Astrocyte of the cerebellum (primary cell): ENCODE data around the gene EVC.

Source experiments
- DNase-seq: peaks from one replicate; pipeline ENCODE4 v3.0.0-alpha.2; 2011; ENCODE audit warnings: low read depth
- H3K4me3 ChIP-seq: 2 replicates; pipeline ENCODE4 v1.5.1; 2011; ENCODE audit warnings: mild to moderate bottlenecking, low read depth, low read length, moderate library complexity
- CTCF ChIP-seq: IDR thresholded peaks from 2 replicates; pipeline ENCODE4 v1.5.1; 2012; ENCODE audit warnings: low read length, low read depth, moderate library complexity, mild to moderate bottlenecking; ENCODE audit errors: missing control alignments
- in situ Hi-C: cut with HindIII; loops from 2 replicates; pipeline ENCODE4 v1.10.0; 2017; ENCODE audit warnings: low sequenced_read_pairs

The EVC gene

GRCh38 chr4:5755679-5756078, 44.7 kb downstream of the EVC start:
- no peak for DNase-seq

DNA sequence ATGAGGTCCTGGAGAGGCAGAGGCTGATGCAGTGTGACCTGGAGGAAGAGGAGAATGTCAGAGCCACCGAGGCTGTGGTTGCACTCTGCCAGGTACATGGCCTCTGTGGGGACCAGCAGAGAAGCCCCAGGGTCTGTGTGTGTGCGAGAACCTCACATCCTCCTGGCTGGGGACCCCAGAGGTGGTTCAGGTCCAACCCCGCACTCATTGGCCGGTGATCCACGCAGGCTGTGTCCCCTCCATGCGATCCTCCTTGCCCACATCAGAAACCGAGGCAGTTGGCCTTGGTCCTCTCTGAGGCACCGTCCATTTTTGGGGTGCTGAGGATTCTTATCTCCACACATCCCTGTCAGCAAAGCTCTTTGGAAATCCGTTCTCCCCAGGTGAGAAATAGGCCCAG, 45.3 kb downstream of the EVC start:
- in situ Hi-C loops, result no loop called here
- no peak for DNase-seq
- H3K4me3 ChIP-seq, result no peak overlapping the region
- TF ChIP-seq CTCF, result no peak

More at GRCh38 chr4:5755679-5756078, 44.7 kb downstream of the EVC start:
- in situ Hi-C loops, result no loop called here
- no peak for TF ChIP-seq CTCF
- no peak overlapping the region for H3K4me3 ChIP-seq

DNA sequence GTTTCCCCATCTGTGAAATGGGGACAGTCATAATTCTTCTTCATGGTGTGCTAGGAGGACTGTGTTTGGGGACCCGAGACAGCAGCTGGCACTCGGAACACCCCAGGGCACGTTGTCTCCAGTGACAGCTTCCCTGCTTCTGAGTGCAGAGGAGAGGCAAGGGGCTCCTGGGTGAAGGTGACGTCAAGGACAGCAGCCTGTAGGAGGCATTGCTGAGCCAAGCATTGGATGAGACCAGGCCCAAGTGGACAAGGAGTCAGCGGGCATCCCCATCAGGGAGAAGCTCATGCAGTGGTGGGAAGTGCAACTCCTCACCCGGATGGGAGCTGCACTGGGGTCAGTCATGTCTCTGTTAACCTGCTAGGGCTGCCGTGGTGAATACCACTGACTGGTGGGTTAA, 46.1 kb downstream of the EVC start:
- no peak overlapping the region for H3K4me3 ChIP-seq
- in situ Hi-C loops, result no loop called here
- no peak for DNase-seq
- TF ChIP-seq CTCF, result peak; percentile 1

DNA sequence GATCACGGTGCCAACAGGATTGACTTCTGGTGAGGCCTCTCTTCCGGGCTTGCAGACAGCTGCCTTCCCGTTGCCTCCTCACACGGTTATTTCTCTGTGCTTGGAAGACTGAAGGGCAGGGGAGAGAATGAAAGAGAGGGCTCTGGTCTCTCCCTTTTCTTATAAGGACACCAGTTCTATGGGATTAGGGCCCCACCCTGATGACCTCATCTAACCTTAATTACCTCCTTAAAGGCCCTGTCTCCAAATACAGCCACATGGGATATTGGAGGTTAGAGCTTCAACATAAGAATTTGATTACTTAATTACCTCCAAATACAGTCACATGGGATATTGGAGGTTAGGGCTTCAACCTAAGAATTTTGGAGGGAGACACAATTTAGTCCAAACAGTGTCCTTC, 46.5 kb downstream of the EVC start:
- TF ChIP-seq CTCF, result no peak
- DNase-seq, result no peak
- H3K4me3 ChIP-seq, result no peak overlapping the region
- in situ Hi-C loops, result no loop called here

DNA sequence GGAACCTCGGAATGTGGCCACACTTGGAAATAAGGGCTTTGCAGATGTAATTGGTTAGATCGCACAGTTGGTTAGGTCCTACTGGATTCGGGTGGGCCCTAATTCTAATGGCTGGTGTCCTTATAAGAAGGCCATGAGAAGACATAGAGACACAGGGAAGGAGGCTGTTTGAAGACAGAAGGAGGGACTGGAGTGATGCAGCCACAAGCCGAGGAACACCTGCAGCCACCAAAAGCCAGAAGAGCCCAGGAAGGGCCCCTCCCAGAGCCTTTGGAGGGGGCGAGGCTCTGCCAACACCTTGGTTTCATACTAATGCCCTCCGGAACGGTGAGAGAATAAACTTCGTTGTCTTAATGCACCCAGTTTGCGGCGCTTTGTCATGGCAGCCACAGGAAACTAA, 47.0 kb downstream of the EVC start:
- no peak for TF ChIP-seq CTCF
- no peak overlapping the region for H3K4me3 ChIP-seq
- DNase-seq, result no peak
- in situ Hi-C loops, result no loop called here

- no peak overlapping the region for H3K4me3 ChIP-seq
- DNase-seq, result no peak
- in situ Hi-C loops, result no loop called here
- TF ChIP-seq CTCF, result no peak
Observed at GRCh38 chr4:5758741-5759140, 47.7 kb downstream of the EVC start.
